Brain microvascular endothelial cell (primary cell): Measurements from ENCODE around the gene DDX28.
"Not testable (repeated sequence)": the region's sequence is repeated elsewhere in the genome, so short reads cannot be mapped to it uniquely, and the experiment has no call there.

Experiments
- DNase-seq: peaks from one replicate; pipeline ENCODE4 v3.0.0-alpha.2; 2020
- H3K27ac ChIP-seq: fragments of 250-450 bp; sonication (Bioruptor Pico); 2 replicates; pipeline ENCODE4 v1.5.1; 2020; ENCODE audit warnings: mild to moderate bottlenecking, moderate library complexity
- H3K27me3 ChIP-seq: fragments of 250-450 bp; sonication (Bioruptor Pico); replicated peaks from 2 replicates; pipeline ENCODE4 v1.5.1; 2020; ENCODE audit warnings: mild to moderate bottlenecking
- H3K36me3 ChIP-seq: fragments of 250-450 bp; sonication (Bioruptor Pico); replicated peaks from 2 replicates; pipeline ENCODE4 v1.5.1; 2020; ENCODE audit warnings: mild to moderate bottlenecking
- H3K4me3 ChIP-seq: 2 replicates; pipeline ENCODE4 v1.5.1; 2011; ENCODE audit warnings: low read depth, mild to moderate bottlenecking, control low read depth, low read length, moderate library complexity
- in situ Hi-C: cut with HindIII; loops from 2 replicates; pipeline ENCODE4 v1.10.0; 2017; ENCODE audit warnings: low sequenced_read_pairs, low pct_ligation_motif_present
- TF ChIP-seq, protein P1 (sequence below): IDR thresholded peaks from 2 replicates; pipeline ENCODE4 v1.5.1; 2011; ENCODE audit warnings: low read depth, mild to moderate bottlenecking, moderate library complexity, low read length, control low read depth, inconsistent platforms; ENCODE audit errors: missing control alignments

The DDX28 gene

GRCh38 chr16:67996666-67997065 lies 26.4 kb downstream of the DDX28 start:
- H3K27me3 ChIP-seq: no peaks in the 10 kb centered on the region
- no peak for DNase-seq
- TF ChIP-seq, protein P1, sequence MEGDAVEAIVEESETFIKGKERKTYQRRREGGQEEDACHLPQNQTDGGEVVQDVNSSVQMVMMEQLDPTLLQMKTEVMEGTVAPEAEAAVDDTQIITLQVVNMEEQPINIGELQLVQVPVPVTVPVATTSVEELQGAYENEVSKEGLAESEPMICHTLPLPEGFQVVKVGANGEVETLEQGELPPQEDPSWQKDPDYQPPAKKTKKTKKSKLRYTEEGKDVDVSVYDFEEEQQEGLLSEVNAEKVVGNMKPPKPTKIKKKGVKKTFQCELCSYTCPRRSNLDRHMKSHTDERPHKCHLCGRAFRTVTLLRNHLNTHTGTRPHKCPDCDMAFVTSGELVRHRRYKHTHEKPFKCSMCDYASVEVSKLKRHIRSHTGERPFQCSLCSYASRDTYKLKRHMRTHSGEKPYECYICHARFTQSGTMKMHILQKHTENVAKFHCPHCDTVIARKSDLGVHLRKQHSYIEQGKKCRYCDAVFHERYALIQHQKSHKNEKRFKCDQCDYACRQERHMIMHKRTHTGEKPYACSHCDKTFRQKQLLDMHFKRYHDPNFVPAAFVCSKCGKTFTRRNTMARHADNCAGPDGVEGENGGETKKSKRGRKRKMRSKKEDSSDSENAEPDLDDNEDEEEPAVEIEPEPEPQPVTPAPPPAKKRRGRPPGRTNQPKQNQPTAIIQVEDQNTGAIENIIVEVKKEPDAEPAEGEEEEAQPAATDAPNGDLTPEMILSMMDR: no peak
- in situ Hi-C loops: no loop called here
- H3K4me3 ChIP-seq: no peak overlapping the region
- no peak overlapping the region for H3K27ac ChIP-seq
- no peaks in the 10 kb centered on the region for H3K36me3 ChIP-seq

DNA sequence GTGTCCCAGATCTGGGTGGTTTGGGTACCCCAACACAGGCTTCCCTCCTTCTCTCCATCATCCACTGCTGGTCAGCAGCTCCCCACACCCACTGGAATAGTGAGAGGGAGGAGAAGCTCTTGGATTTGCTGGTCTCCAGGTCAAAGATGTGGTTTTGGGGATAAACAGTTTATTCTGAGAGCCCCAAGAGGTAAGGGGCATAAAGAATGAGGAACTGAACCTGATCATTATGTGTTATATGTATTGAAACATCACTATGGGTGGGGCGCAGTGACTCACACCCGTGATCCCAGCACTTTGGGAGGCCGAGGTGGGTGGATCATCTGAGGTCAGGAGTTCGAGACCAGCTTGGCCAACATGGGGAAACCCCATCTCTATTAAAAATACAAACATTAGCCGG lies 27.6 kb downstream of the DDX28 start:
- H3K27me3 ChIP-seq: no peaks in the 10 kb centered on the region
- in situ Hi-C loops: no loop called here
- H3K27ac ChIP-seq: no peak overlapping the region
- TF ChIP-seq, protein P1: no peak
- no peaks in the 10 kb centered on the region for H3K36me3 ChIP-seq
- no peak for DNase-seq
- no peak overlapping the region for H3K4me3 ChIP-seq

DNA sequence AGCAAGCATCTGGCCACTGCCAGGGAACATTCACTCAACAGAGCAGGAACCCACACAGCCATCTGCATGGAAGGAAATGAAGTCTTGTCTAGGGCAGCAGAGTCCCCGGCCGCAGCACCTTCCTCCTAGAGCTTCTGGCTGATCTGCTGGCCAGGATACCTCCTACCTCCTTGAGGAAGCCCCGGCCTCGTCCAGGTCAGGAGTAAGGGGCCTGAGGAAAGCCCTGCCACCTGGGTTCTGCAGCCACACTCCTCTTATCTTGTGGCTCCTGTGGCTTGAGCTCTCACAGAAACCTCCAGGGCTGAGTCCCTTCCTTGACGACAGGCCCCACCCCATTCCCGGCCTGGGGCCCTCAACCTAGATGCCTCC lies 29.0 kb downstream of the DDX28 start:
- DNase-seq, in situ Hi-C loops, H3K27ac ChIP-seq, H3K4me3 ChIP-seq, H3K27me3 ChIP-seq, H3K36me3 ChIP-seq: not testable (repeated sequence)

- H3K4me3 ChIP-seq: peak overlapping the region; percentile 29
- TF ChIP-seq, protein P1: peak; percentile 76
- H3K36me3 ChIP-seq: no peaks in the 10 kb centered on the region
- no peak overlapping the region for H3K27ac ChIP-seq
- in situ Hi-C loops: no loop called here
- peak; percentile 35 for DNase-seq
- H3K27me3 ChIP-seq: no peaks in the 10 kb centered on the region
Observed at GRCh38 chr16:67993207-67994039, 29.6 kb downstream of the DDX28 start.

DNA sequence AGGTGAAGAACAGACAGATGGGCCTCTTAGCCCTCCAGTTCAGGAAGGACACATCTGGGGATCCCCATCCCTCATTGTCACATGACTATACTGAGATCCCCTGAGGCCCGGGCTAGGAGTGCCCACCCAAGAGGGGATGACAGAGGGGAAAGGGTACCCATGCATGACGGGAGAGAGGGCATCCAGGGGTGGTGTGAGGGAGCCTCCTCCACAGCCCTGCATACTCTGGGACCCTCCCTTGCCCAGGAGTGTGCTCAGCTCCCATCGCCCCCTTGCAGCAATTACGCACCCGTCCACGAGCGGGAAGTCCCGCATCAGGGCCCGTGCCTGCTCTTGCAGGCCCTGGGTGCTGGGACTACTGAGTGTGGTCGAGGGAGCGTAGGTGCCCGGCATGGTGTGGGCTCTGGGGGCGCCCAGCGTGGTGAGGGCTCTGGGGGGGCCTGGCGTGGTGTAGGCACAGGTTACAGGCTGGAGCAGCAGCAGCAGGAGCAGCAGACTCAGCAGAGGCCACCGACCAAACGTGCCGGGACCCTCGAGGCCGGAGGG lies 30.3 kb downstream of the DDX28 start:
- Histone ChIP-seq H3K27me3 (no peaks in the 10 kb centered on the region), H3K36me3 (no peaks in the 10 kb centered on the region), H3K4me3 (no peak overlapping the region), H3K27ac (no peak overlapping the region)
- TF ChIP-seq, protein P1: no peak
- in situ Hi-C loops: no loop called here
- DNase-seq: no peak

GRCh38 chr16:67990018-67990386 lies 33.0 kb downstream of the DDX28 start:
- Histone ChIP-seq H3K27me3 (no peaks in the 10 kb centered on the region), H3K4me3 (no peak overlapping the region), H3K36me3 (no peaks in the 10 kb centered on the region), H3K27ac (no peak overlapping the region)
- TF ChIP-seq, protein P1: no peak
- DNase-seq: no peak
- in situ Hi-C loops: no loop called here
